K562 (cell line): ENCODE results near the gene HMGB2.

Source experiments
- CTCF ChIP-seq, 3 experiments: IDR thresholded peaks in 2 of 3; conservative IDR thresholded peaks in 1 of 3; 2 replicates each; pipeline ENCODE4 v1.5.1; 2011 to 2012; ENCODE audit warnings: low read length in 3 of 3, mild to moderate bottlenecking in 3 of 3, control low read depth in 2 of 3, improper control_type of control experiment in 1 of 3, inconsistent platforms in 1 of 3, low read depth in 1 of 3, mixed read lengths in 1 of 3, moderate library complexity in 1 of 3; ENCODE audit not compliant: insufficient read depth in 2 of 3
- ETV5 ChIP-seq: sonication (generic); formaldehyde crosslinking; IDR thresholded peaks from 2 replicates; pipeline ENCODE4 v1.4.0; 2020; ENCODE audit warnings: low read depth, mild to moderate bottlenecking, missing genetic modification reagents
- HNRNPH1 ChIP-seq: fragments of 200-400 bp; formaldehyde crosslinking; optimal IDR thresholded peaks from 2 replicates; pipeline ENCODE3; 2017; ENCODE audit warnings: low read depth, mild to moderate bottlenecking, low read length, moderate library complexity
- MAFF ChIP-seq: IDR thresholded peaks from 2 replicates; pipeline ENCODE4 v1.6.1; 2012; ENCODE audit warnings: low read length, improper control_type of control experiment
- MYNN ChIP-seq, 2 experiments: sonication (generic); formaldehyde crosslinking in 1 of 2; IDR thresholded peaks; 2 replicates each; pipeline versions ENCODE4 v1.5.0 to v1.6.1; 2016 to 2020; ENCODE audit warnings: antibody characterized with exemption in 1 of 2, missing genetic modification reagents in 1 of 2
- POLR2A ChIP-seq: fragments of 450-650 bp; conservative IDR thresholded peaks from 2 replicates; pipeline ENCODE4 v1.6.1; 2016
- SPI1 ChIP-seq: IDR thresholded peaks from 2 replicates; pipeline ENCODE4 v1.6.1; 2011; ENCODE audit warnings: low read depth, low read length, control low read depth, borderline replicate concordance
- ZNF584 ChIP-seq: fragments of 200-800 bp; sonication (Bioruptor generic); IDR thresholded peaks from 2 replicates; pipeline ENCODE4 v1.6.1; 2016; ENCODE audit warnings: low read depth, mild to moderate bottlenecking, missing genetic modification characterization, missing compliant biosample characterization

- TF ChIP-seq SPI1, result no peak
- TF ChIP-seq ZNF584 (CRISPR knock-in tag), result no peak
- no peak for TF ChIP-seq MAFF
- no peak for TF ChIP-seq MYNN (IDR thresholded peaks at IDR 0.05)
- no peak for TF ChIP-seq MYNN (CRISPR knock-in tag; IDR thresholded peaks at IDR 0.05)
- no peak for TF ChIP-seq POLR2A
- no peak for TF ChIP-seq CTCF (IDR thresholded peaks at IDR 0.05 in 2 of 3, conservative IDR thresholded peaks at IDR 0.05 in 1 of 3; ENCODE audit: insufficient read depth in 2 of 3, low read depth in 1 of 3, low read length in 3 of 3)
- TF ChIP-seq ETV5, result no peak
- no peak for TF ChIP-seq HNRNPH1
Observed at GRCh38 chr4:173284463-173284862, 49.7 kb downstream of the HMGB2 start.
